ENCODE results near the gene RBM45.
"Not testable (repeated sequence)": the region's sequence is repeated elsewhere in the genome, so short reads cannot be mapped to it uniquely, and the experiment has no call there.

Gene RBM45

GRCh38 chr2:178106053-178106452 lies 6.2 kb upstream of the RBM45 start:
- no peak for FAIRE-seq

GRCh38 chr2:178108176-178108575 lies 4.1 kb upstream of the RBM45 start:
- no peak for FAIRE-seq
- no peak for DNase-seq (ENCODE audit: insufficient read length, low spot score)

More at GRCh38 chr2:178106053-178106452, 6.2 kb upstream of the RBM45 start:
- no peak for DNase-seq (ENCODE audit: insufficient read length, low spot score)

GRCh38 chr2:178109813-178110212 lies 2.4 kb upstream of the RBM45 start:
- FAIRE-seq (no peak), DNase-seq (ENCODE audit: insufficient read length, low spot score) (peak; percentile 48)

GRCh38 chr2:178110681-178111080 lies 1.6 kb upstream of the RBM45 start:
- FAIRE-seq: no peak

GRCh38 chr2:178111743-178112142 lies 494 bp upstream of the RBM45 start:
- DNase-seq (ENCODE audit: insufficient read length, low spot score) (no peak), FAIRE-seq (no peak)

More at GRCh38 chr2:178110681-178111080, 1.6 kb upstream of the RBM45 start:
- DNase-seq (ENCODE audit: insufficient read length, low spot score): no peak

- FAIRE-seq (no peak), DNase-seq (ENCODE audit: insufficient read length, low spot score) (no peak)
These were observed 2.2 kb downstream of the RBM45 start for GRCh38 chr2:178114462-178114861.

- DNase-seq (ENCODE audit: insufficient read length, low spot score): no peak
- no peak for FAIRE-seq
These were observed 3.0 kb downstream of the RBM45 start for GRCh38 chr2:178115271-178115670.

- FAIRE-seq: no peak
- DNase-seq (ENCODE audit: insufficient read length, low spot score): no peak
These were observed 5.5 kb downstream of the RBM45 start for GRCh38 chr2:178117725-178118124.

GRCh38 chr2:178119179-178119922 lies 7.1 kb downstream of the RBM45 start:
- no peak for DNase-seq (ENCODE audit: insufficient read length, low spot score)
- peak; percentile 66 for FAIRE-seq

- no peak for FAIRE-seq
- DNase-seq (ENCODE audit: insufficient read length, low spot score): no peak
These were observed 10.9 kb downstream of the RBM45 start for GRCh38 chr2:178123163-178123562.

GRCh38 chr2:178125125-178125524 lies 12.9 kb downstream of the RBM45 start:
- DNase-seq (ENCODE audit: insufficient read length, low spot score) (no peak), FAIRE-seq (no peak)

GRCh38 chr2:178125862-178126261 lies 13.6 kb downstream of the RBM45 start:
- DNase-seq (ENCODE audit: insufficient read length, low spot score) (no peak), FAIRE-seq (no peak)

- DNase-seq (ENCODE audit: insufficient read length, low spot score) (no peak), FAIRE-seq (no peak)
These were observed 16.8 kb downstream of the RBM45 start for GRCh38 chr2:178128836-178129630.

GRCh38 chr2:178136321-178137025 lies 24.2 kb downstream of the RBM45 start:
- no peak for DNase-seq (ENCODE audit: insufficient read length, low spot score)
- no peak for FAIRE-seq

GRCh38 chr2:178142274-178143065 lies 30.2 kb downstream of the RBM45 start:
- FAIRE-seq (no peak), DNase-seq (ENCODE audit: insufficient read length, low spot score) (no peak)

- no peak for DNase-seq (ENCODE audit: insufficient read length, low spot score)
- FAIRE-seq: no peak
These were observed 31.2 kb downstream of the RBM45 start for GRCh38 chr2:178143481-178143880.

GRCh38 chr2:178152033-178152432 lies 39.8 kb downstream of the RBM45 start:
- no peak for DNase-seq (ENCODE audit: insufficient read length, low spot score)

GRCh38 chr2:178152542-178152941 lies 40.3 kb downstream of the RBM45 start:
- FAIRE-seq (no peak), DNase-seq (ENCODE audit: insufficient read length, low spot score) (no peak)

More at GRCh38 chr2:178152033-178152432, 39.8 kb downstream of the RBM45 start:
- no peak for FAIRE-seq

- DNase-seq (ENCODE audit: insufficient read length, low spot score): no peak
- no peak for FAIRE-seq
These were observed 40.7 kb downstream of the RBM45 start for GRCh38 chr2:178152977-178153376.

GRCh38 chr2:178153878-178154277 lies 41.6 kb downstream of the RBM45 start:
- FAIRE-seq; DNase-seq (ENCODE audit: insufficient read length, low spot score): not testable (repeated sequence)

Measured in HTR-8/SVneo (cell line).